Measurements from ENCODE around the gene ACTMAP.
A peak's percentile ranks its signal among the peaks of the same experiment; 100 is the strongest.
"Not testable (repeated sequence)": the region's sequence is repeated elsewhere in the genome, so short reads cannot be mapped to it uniquely, and the experiment has no call there.

ACTMAP gene

DNA sequence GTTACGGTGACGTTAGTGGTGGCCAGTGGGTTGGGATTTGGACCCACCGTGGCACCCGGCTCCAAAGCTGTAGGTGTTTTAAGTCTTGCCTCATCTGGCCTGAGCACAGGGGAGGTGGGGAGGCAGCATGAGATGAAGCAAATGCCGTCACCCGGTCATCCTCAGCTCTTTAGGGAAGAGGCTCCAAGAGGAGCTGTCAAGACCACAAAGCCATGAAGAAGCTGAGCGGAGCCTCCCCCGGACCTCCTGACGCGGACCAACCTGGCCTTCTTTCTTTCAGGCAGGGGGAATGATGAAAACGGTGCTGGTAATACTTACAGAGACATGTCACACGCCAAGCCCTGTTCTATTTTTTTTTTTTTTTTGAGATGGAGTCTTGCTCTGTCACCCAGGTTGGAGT, 7.4 kb downstream of the ACTMAP start:
- peak; percentile 31 for DNase-seq (ENCODE audit: low read depth)

DNA sequence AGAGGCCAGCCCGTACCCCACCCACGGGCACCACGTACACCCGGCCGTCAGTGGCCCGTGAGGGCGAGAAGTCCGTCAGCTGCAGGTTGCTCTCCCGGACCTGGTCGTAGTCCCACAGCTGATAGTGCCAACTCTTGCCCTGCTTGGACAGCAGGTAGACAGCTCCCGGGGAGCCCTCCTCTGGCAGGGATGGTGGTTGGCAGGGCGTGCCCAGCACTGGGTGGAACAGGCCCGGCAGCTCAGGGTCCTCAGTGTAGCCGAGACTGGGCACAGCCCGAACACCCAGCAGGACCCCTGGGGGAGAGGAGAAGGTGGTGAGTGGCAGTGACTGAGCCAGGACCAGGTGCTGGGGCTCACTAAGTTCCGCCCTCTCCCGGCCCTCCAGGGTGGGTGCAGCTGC, 7.8 kb downstream of the ACTMAP start:
- DNase-seq (ENCODE audit: low read depth) = no peak

GRCh38 chr19:40741527-40742390, 8.5 kb downstream of the ACTMAP start:
- DNase-seq (ENCODE audit: low read depth) = peak; percentile 41

GRCh38 chr19:40740747-40741146, 9.5 kb downstream of the ACTMAP start:
- no peak for DNase-seq (ENCODE audit: low read depth)

DNA sequence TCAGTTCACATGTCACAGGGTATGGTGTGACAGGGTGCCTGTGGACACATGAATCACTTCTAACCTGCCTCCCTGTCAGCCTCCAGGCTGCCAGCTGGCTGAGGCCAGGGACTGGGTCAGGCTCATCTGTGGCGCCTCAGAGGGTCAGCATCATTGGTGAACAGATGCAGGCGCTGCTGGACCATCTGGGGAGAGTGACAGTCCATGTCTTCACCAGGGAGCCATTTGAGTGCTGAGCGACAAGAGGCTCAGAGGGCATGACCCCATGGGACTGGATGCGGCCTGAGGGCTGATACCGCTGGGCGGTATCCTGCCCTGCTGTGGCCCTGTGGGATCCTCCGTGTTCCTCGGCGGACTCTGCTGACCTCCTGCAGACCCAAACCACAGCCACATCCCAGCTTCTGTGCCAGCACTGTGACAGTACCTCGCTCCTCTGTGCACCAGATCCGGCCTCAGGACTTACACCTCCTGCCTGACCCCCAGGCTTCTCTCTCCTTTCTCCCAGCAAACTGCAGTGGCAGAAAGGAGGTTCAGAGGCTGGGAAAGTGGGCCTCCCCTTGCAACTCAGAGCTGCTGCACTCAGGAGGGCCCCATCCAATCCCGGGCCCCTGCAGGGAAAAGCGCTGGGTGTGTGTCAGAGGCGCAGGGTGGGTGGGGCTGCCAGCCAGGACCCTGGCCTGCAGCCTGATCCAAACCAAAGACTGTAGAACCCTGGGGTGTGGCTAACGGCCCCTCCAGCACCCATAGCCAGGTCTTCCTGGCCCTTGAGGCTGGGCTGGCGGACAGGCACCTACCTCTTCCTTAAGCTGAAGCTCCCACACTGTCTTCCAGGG, 10.2 kb downstream of the ACTMAP start:
- DNase-seq (ENCODE audit: low read depth) = no peak

DNA sequence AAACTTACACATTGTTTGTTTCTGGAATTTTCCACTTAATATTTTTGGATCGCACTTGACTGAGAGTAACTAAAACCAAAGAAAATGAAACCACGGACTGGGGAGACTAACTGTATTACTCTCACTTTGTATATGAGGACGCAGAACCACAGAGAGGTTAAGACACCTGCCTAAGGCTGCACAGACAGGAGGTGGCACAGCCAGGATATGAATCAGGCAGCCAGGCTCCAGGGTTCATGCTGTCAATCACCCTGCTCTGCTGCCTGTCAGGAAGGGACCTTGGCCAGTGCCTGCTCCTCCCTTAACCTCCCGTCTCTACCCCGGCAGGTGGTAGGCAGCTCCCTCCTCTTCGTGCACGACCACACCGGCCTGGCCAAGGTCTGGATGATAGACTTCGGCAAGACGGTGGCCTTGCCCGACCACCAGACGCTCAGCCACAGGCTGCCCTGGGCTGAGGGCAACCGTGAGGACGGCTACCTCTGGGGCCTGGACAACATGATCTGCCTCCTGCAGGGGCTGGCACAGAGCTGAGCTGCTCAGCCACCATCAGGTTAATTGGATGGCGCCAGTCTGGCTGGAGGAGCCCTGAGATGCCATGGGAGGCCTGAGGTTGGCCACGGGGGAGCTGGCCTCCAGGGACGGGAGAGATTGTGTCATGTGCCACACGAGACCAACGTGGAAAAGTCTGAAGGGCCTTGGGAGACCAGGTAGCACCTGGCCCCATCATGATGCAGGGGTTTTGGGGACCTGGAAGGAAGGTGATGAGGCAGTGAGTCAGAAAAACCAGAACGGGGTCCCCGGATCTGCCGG, 11.0 kb downstream of the ACTMAP start:
- DNase-seq (ENCODE audit: low read depth) = no peak

GRCh38 chr19:40737102-40737644, 13.1 kb downstream of the ACTMAP start:
- no peak for DNase-seq (ENCODE audit: low read depth)

- DNase-seq (ENCODE audit: low read depth) = no peak
Measured at GRCh38 chr19:40736661-40737060, 13.6 kb downstream of the ACTMAP start.

DNA sequence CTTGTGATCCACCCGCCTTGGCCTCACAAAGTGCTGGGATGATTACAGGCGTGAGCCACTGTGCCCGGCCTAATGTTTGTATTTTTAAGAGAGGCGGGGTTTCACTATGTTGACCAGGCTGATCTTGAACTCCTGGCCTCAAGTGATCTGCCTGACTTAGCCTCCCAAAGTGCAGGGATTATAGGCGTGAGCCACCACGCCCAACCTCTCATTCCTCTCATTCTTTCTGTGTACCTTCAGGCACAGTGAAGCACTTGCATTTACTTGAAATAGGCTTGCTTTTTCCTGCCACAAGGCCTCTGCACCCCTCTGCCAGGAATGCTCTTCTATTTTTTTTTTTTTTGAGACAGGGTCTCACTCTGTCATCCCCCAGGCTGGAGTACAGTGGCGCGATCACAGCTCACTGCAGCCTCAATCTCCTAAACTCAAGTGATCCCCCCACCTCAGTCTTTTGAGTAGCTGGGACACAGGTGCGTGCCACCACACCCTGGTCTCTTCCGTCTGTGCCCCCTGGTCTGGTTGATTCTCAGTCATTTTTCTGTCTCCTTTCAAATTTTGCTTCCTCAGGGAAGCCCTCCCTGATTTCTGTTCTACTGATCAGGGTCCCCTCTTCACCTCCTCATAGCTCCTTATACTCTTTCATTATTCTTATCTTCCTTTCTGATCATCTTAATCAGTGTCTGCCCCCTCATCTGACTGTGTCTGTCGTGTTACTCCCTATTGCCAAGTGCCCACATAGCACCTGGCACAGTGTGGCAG, 15.1 kb downstream of the ACTMAP start:
- no peak for DNase-seq (ENCODE audit: low read depth)

DNA sequence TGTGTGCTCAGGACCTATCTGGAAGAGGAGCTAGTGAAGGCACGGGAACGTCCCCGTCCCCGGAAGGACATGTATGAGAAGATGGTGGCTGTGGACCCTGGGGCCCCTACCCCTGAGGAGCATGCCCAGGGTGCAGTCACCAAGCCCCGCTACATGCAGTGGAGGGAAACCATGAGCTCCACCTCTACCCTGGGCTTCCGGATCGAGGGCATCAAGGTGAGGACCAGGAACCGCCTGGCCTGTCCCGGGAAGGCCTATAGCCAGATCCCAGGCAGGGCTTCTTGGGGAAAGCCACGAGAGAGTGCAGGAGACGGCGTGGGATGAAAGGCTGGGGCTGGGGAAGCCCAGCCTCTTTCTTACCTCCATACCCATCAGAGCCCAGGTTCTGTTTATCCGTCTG, 17.1 kb downstream of the ACTMAP start:
- DNase-seq (ENCODE audit: low read depth) = no peak

DNA sequence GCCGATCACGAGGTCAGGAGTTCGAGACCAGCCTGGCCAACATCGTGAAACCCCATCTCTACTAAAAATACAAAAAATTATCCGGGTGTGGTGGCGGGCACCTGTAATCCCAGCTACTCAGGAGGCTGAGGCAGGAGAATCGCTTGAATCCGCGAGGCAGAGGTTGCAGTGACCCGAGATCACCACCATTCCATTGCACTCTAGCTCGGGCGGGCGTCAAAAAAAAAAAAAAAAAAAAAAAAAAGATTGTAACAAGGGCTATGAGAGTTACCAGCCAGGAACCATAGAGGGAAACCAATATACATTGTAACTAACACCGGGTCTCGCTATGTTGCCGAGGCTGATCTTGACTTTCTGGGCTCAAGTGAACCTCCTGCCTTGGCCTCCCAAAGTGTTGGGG, 18.0 kb downstream of the ACTMAP start:
- not testable (repeated sequence) for DNase-seq (ENCODE audit: low read depth)

GRCh38 chr19:40730065-40730464, 20.2 kb downstream of the ACTMAP start:
- DNase-seq (ENCODE audit: low read depth) = not testable (repeated sequence)

GRCh38 chr19:40726279-40726678, 24.0 kb downstream of the ACTMAP start:
- DNase-seq (ENCODE audit: low read depth) = peak; percentile 53

DNA sequence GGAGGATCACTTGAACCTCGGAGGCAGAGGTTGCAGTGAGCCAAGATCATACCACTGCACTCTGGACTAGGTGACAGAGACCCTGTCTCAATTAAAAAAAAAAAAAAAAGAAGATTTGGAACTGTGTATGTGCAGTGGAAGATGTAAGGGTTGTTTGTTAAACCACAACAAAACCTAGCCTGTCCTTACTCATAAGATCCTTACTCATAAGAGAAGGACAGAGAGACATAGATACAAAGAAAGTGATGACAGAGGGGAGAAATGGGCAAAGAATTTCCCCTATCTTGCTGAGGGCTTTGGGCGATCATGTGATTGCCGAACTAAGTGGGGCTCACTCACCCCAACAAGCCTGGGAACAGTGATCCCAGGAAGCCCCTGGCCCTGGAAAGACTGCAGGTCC, 25.4 kb downstream of the ACTMAP start:
- DNase-seq (ENCODE audit: low read depth) = no peak

DNA sequence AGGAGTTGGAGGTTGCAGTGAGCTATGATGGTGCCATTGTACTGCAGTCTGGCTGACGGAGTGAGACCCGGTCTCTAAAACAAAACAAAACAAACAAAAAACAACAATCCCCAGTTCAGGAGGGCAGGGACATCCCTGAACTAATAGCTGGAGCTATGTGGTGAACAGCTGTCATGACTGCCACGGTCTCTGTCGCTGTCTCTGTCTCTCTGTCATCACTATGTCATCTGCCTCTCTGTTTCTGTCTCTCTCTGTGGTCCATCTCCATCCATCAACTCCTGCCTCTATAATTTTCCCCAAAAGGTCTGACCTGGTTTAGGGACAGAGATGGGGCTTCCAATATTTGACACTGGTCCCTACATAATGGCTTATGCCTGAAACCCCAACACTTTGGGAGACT, 26.0 kb downstream of the ACTMAP start:
- no peak for DNase-seq (ENCODE audit: low read depth)

- no peak for DNase-seq (ENCODE audit: low read depth)
Measured at GRCh38 chr19:40723661-40724254, 26.5 kb downstream of the ACTMAP start.

GRCh38 chr19:40721936-40722661, 28.2 kb downstream of the ACTMAP start:
- peak; percentile 84 for DNase-seq (ENCODE audit: low read depth)

DNA sequence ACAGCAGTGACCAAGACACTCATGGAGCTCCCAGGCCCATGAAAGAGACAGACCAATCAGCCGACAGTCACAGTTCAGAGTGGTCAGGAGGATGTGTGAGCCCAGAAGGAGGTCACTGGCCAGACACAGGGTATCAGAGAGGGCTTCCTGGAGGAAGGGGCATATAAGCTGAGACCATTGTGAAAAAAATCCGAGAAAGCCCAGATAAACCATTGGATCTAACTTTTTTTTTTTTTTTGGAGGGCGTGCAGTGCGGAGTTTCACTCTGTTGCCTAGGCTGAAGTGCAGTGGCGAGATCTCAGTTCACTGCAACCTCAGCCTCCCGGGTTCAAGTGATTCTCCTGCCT, 29.2 kb downstream of the ACTMAP start:
- no peak for DNase-seq (ENCODE audit: low read depth)

DNA sequence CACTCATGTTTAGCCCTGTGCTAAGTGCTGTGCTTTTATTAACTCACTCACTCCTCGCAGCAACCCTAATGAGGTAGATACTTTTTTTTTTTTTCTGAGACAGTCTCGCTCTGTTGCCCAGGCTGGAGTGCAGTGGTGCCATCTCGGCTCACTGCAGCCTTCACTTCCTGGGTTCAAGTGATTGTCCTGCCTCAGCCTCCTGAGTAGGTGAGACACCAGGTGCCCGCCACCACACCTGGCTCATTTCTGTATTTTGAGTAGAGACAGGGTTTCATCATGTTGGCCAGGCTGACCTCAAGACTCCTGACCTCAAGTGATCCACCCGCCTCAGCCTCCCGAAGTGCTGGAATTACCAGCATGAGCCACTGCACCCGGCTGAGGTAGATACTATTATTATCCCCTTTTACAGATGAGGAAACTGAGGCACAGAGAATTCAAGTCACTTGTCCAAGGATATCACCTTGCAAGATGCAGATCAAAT, 30.8 kb downstream of the ACTMAP start:
- peak; percentile 52 for DNase-seq (ENCODE audit: low read depth)

DNA sequence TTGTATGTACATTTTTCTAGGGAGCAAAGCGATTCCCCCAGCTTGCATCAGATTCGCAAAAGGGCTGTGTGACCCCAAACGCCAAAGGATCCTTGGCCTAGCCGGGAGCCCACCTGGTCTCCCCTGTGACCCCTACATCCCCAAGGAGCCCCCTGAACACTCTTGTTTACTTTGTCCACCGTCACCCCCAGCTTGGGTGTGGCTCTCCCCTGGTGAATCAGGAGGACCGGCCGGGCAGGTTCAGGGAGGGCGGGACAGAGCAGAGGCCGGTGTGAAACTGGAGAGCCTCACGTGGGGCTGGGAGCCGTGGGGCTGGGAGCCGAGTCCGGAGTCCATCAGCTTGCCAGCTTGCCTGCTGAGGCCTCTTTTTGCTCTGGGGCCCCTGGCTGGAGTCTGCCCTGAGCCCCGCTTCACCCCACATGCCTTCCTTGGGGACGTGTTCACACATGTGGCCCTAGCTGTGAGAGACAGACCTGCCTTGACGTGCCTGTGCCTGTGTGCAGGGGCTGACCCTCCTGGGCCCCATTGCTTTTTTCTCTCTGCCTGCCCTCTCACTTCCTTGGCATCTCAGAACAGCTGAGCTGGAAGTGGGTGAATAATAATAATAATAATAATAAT, 31.4 kb downstream of the ACTMAP start:
- DNase-seq (ENCODE audit: low read depth) = peak; percentile 52
